GM12892 (cell line): Measurements from ENCODE around the gene IRF2.

ENCODE experiments used
- POLR2A ChIP-seq: IDR thresholded peaks from 2 replicates; pipeline ENCODE4 v1.6.1; 2011; ENCODE audit warnings: low read depth, low read length, control low read depth
- POLR2AphosphoS5 ChIP-seq: IDR thresholded peaks from 2 replicates; pipeline ENCODE4 v1.6.1; 2011; ENCODE audit warnings: low read depth, low read length, control low read depth
- TAF1 ChIP-seq: IDR thresholded peaks from 2 replicates; pipeline ENCODE4 v1.6.1; 2011; ENCODE audit warnings: low read depth, mild to moderate bottlenecking, control low read depth, low read length, borderline replicate concordance

DNA sequence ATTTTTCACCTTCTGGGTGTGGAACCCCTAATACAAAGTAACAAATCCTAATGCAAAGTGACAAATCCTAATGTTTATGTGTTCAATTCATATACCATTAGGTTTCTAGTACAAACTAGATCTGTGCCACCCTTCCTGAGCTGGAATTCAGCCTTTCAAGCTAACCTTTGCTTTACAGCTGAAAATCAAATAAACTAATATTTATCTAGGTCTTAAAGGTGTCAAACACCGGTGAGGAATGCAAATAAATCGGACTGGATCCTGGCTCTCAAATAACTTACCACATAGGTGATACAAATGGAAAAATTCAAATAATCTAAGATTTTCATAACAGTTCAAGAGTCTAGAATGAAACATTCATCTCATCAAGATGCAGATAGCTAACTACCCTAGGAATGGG is 11.6 kb downstream of the IRF2 start:
- TF ChIP-seq POLR2A (no peak), TAF1 (no peak), POLR2AphosphoS5 (no peak)
